HCT116 (cell line): ENCODE measurements around the gene MXRA5. TPM values are rescaled to one million over a fixed set of nuclear protein-coding genes. Genes with fewer than 3 reads are reported as not detected.
"Not testable (repeated sequence)": the region's sequence is repeated elsewhere in the genome, so short reads cannot be mapped to it uniquely, and the experiment has no call there.

Experiments used
- ATAC-seq: fragments of 200-7000 bp; cut with Tn5 transposase; 2 replicates; pipeline ENCODE4 v1.9.1; 2020; ENCODE audit warnings: mild to moderate bottlenecking, moderate library complexity
- BruUV-seq: library from RNA; stranded (reverse); fragments of 400-500 nt; replicated peaks from 2 replicates; lab custom pipeline; 2021; lab: Mats Ljungman, UMichigan
- CTCF ChIA-PET: fragments of 300-600 bp; sonication (Branson Sonifier 250); formaldehyde crosslinking; loops from one replicate; lab custom pipeline; 2021; ENCODE audit warnings: antibody characterized with exemption; lab: Charles Lee
- POLR2A ChIA-PET: fragments of 300-600, 350-600 bp; sonication (Branson Sonifier 250); formaldehyde crosslinking; loops from one replicate; lab custom pipeline; 2021; ENCODE audit warnings: antibody characterized with exemption; lab: Charles Lee
- RAD21 ChIA-PET, 2 experiments: fragments of 300-600 bp; sonication (Branson Sonifier 250); formaldehyde crosslinking; loops; one replicate each; lab custom pipeline; 2023; ENCODE audit warnings: low total read pairs in 2 of 2; ENCODE audit not compliant: uncharacterized antibody in 2 of 2, unreplicated experiment in 2 of 2, low non-redundant PET in 1 of 2; lab: Charles Lee
- DNase-seq: peaks from one replicate; pipeline ENCODE4 v3.0.0-alpha.2; 2010; ENCODE audit warnings: low read depth, low spot score
- H2AFZ ChIP-seq: fragments of 200-600 bp; shearing (Covaris generic), sonication (generic); 2 replicates; pipeline ENCODE4 v1.6.1; 2017; ENCODE audit warnings: low read depth, mixed run types, mixed read lengths, antibody characterized with exemption, low read length; ENCODE audit not compliant: poor library complexity, severe bottlenecking
- H3K27ac ChIP-seq: 2 replicates; pipeline ENCODE4 v1.5.1; 2012; ENCODE audit warnings: low read depth, low read length
- H3K27me3 ChIP-seq: fragments of 200-600 bp; sonication (generic); 2 replicates; pipeline ENCODE4 v1.6.1; 2016; ENCODE audit warnings: mixed run types, low read length, mixed read lengths; ENCODE audit not compliant: insufficient read depth
- H3K36me3 ChIP-seq, 2 experiments: fragments of 200-500 bp in 1 of 2; fragments of 200-600 bp in 1 of 2; sonication (Bioruptor generic) in 1 of 2; sonication (generic) in 1 of 2; 2 replicates each; pipeline versions ENCODE4 v1.5.1 to v1.6.1; 2014 to 2016; ENCODE audit warnings: low read length in 2 of 2, inconsistent platforms in 1 of 2, mixed read lengths in 1 of 2, mixed run types in 1 of 2; ENCODE audit not compliant: insufficient read depth in 2 of 2, control insufficient read depth in 1 of 2
- H3K4me1 ChIP-seq, 2 experiments: fragments of 200-600 bp in 1 of 2; sonication (generic) in 1 of 2; 2 replicates each; pipeline versions ENCODE4 v1.5.1 to v1.6.1; 2012 to 2017; ENCODE audit warnings: low read length in 2 of 2, inconsistent platforms in 1 of 2, mild to moderate bottlenecking in 1 of 2, mixed read lengths in 1 of 2, mixed run types in 1 of 2, moderate library complexity in 1 of 2; ENCODE audit not compliant: insufficient read depth in 2 of 2, control insufficient read depth in 1 of 2
- H3K4me2 ChIP-seq: fragments of 200-600 bp; sonication (generic); 2 replicates; pipeline ENCODE4 v1.6.1; 2017; ENCODE audit warnings: mixed run types, low read length, mixed read lengths
- H3K4me3 ChIP-seq, 2 experiments: fragments of 200-600 bp in 1 of 2; sonication (generic) in 1 of 2; replicated peaks in 1 of 2; 2 replicates each; pipeline ENCODE4 v1.5.1; 2011 to 2016; ENCODE audit warnings: low read length in 2 of 2, control low read depth in 1 of 2, low read depth in 1 of 2, mild to moderate bottlenecking in 1 of 2, mixed read lengths in 1 of 2, mixed run types in 1 of 2
- H3K79me2 ChIP-seq: fragments of 200-600 bp; sonication (generic); 2 replicates; pipeline ENCODE4 v1.6.1; 2017; ENCODE audit warnings: mild to moderate bottlenecking, mixed run types, low read length, moderate library complexity, mixed read lengths; ENCODE audit not compliant: insufficient read depth
- H3K9ac ChIP-seq: fragments of 200-600 bp; sonication (generic); 2 replicates; pipeline ENCODE4 v1.6.1; 2016; ENCODE audit warnings: low read length, mixed read lengths
- H3K9me2 ChIP-seq: fragments of 200-600 bp; sonication (generic), shearing (Covaris generic); 2 replicates; pipeline ENCODE4 v1.6.1; 2017; ENCODE audit warnings: mixed run types, mild to moderate bottlenecking, moderate library complexity; ENCODE audit not compliant: insufficient read depth
- H3K9me3 ChIP-seq, 2 experiments: fragments of 200-500 bp in 1 of 2; fragments of 200-600 bp in 1 of 2; sonication (Bioruptor generic) in 1 of 2; sonication (generic) in 1 of 2; 2 replicates each; pipeline ENCODE4 v1.6.1; 2014 to 2017; ENCODE audit warnings: low read length in 2 of 2, mixed read lengths in 2 of 2, inconsistent platforms in 1 of 2, low read depth in 1 of 2, mild to moderate bottlenecking in 1 of 2, mixed run types in 1 of 2, moderate library complexity in 1 of 2; ENCODE audit not compliant: control insufficient read depth in 1 of 2, insufficient read depth in 1 of 2
- H4K20me1 ChIP-seq: fragments of 200-600 bp; sonication (generic), shearing (Covaris generic); 2 replicates; pipeline ENCODE4 v1.6.1; 2017; ENCODE audit warnings: mixed run types, mild to moderate bottlenecking, moderate library complexity; ENCODE audit not compliant: insufficient read depth
- ATF3 ChIP-seq: IDR thresholded peaks from 2 replicates; pipeline ENCODE4 v1.6.1; 2012
- EGR1 ChIP-seq: IDR thresholded peaks from 2 replicates; pipeline ENCODE4 v1.6.1; 2012; ENCODE audit warnings: low read depth
- JUND ChIP-seq: IDR thresholded peaks from 2 replicates; pipeline ENCODE4 v1.6.1; 2012
- MAX ChIP-seq: IDR thresholded peaks from 2 replicates; pipeline ENCODE4 v1.6.1; 2012
- POLR2AphosphoS5 ChIP-seq: IDR thresholded peaks from 2 replicates; pipeline ENCODE4 v1.6.1; 2011; ENCODE audit warnings: mild to moderate bottlenecking, low read depth, low read length, moderate library complexity
- SP1 ChIP-seq: IDR thresholded peaks from 2 replicates; pipeline ENCODE4 v1.6.1; 2012; ENCODE audit warnings: low read depth
- ZNF274 ChIP-seq: fragments of 200-500 bp; sonication (Bioruptor generic); IDR thresholded peaks from 2 replicates; pipeline ENCODE4 v1.6.1; 2014; ENCODE audit warnings: mild to moderate bottlenecking, low read depth, low read length, inconsistent platforms
- intact Hi-C: fragments of 100-400 bp; cut with micrococcal nuclease; formaldehyde crosslinking; loops from 2 replicates; pipeline ENCODE4 v1.10.0; 2022
- total RNA-seq: library from RNA; stranded (reverse); gene quantifications from one replicate; pipeline ENCODE4 v1.2.1, GENCODE V29; 2021; ENCODE audit not compliant: unreplicated experiment

MXRA5 gene
- total RNA-seq, 1 experiment from 2014 or later, result 0.02 TPM

- TF ChIP-seq MAX (no peak), ZNF274 (no peak), EGR1 (no peak), JUND (no peak), POLR2AphosphoS5 (no peak), ATF3 (no peak), SP1 (no peak)
- TF ChIP-seq, all 23 proteins: peak for 0
- intact Hi-C loops, result no loop called here
- H3K4me2 ChIP-seq, result no peak overlapping the region
- H4K20me1 ChIP-seq, result no peaks in the 10 kb centered on the region
- ATAC-seq, result no peak
- RAD21 ChIA-PET, result no interaction called here
- no peak overlapping the region for H3K4me3 ChIP-seq
- H3K36me3 ChIP-seq, result no peaks in the 10 kb centered on the region
- no peak overlapping the region for H2AFZ ChIP-seq
- H3K27me3 ChIP-seq, result no peaks in the 10 kb centered on the region
- H3K9me2 ChIP-seq, result no peaks in the 10 kb centered on the region
- no peaks in the 10 kb centered on the region for H3K79me2 ChIP-seq
- H3K9ac ChIP-seq, result no peak overlapping the region
- H3K4me1 ChIP-seq, result no peaks in the 10 kb centered on the region
- POLR2A ChIA-PET, result no interaction called here
- no peak overlapping the region for H3K27ac ChIP-seq
- CTCF ChIA-PET, result no interaction called here
- no peaks in the 10 kb centered on the region for H3K9me3 ChIP-seq
- no peak for DNase-seq
- no TSS peak for BruUV-seq
Measured at GRCh38 chrX:3360881-3361280, 14.4 kb upstream of the MXRA5 start.

GRCh38 chrX:3352741-3353140 is 6.3 kb upstream of the MXRA5 start:
- H3K27me3 ChIP-seq, result not testable (repeated sequence)

More at GRCh38 chrX:3352741-3353140, 6.3 kb upstream of the MXRA5 start:
- H4K20me1 ChIP-seq, H3K9me2 ChIP-seq, DNase-seq, H3K9ac ChIP-seq, H3K9me3 ChIP-seq, H2AFZ ChIP-seq, BruUV-seq, H3K79me2 ChIP-seq, intact Hi-C loops, CTCF ChIA-PET, H3K27ac ChIP-seq, H3K4me3 ChIP-seq, H3K4me2 ChIP-seq, RAD21 ChIA-PET, POLR2A ChIA-PET, H3K4me1 ChIP-seq, H3K36me3 ChIP-seq, ATAC-seq: not testable (repeated sequence)
